Karpas-422 (cell line): ENCODE data around the gene HSBP1. TPM values are rescaled to one million over a fixed set of nuclear protein-coding genes. Genes with fewer than 3 reads are reported as not detected.
A peak's percentile ranks its signal among the peaks of the same experiment; 100 is the strongest.

Source experiments
- DNase-seq: peaks from one replicate; pipeline ENCODE4 v3.0.0-alpha.2; 2015
- H2AFZ ChIP-seq: fragments of 200-600 bp; sonication (generic); 2 replicates; pipeline ENCODE4 v1.6.1; 2014; ENCODE audit warnings: antibody characterized with exemption, low read length, mixed read lengths
- H3K27ac ChIP-seq: fragments of 200-600 bp; sonication (generic); 2 replicates; pipeline ENCODE4 v1.5.1; 2014; ENCODE audit warnings: mild to moderate bottlenecking, low read length, moderate library complexity
- H3K27me3 ChIP-seq: fragments of 200-600 bp; sonication (generic); 2 replicates; pipeline ENCODE4 v1.6.1; 2014; ENCODE audit warnings: low read length, mixed read lengths
- H3K36me3 ChIP-seq: fragments of 200-600 bp; sonication (generic); 2 replicates; pipeline ENCODE4 v1.6.1; 2014; ENCODE audit warnings: low read length, mixed read lengths; ENCODE audit not compliant: insufficient read depth
- H3K4me1 ChIP-seq: fragments of 200-600 bp; sonication (generic); 2 replicates; pipeline ENCODE4 v1.6.1; 2014; ENCODE audit warnings: mild to moderate bottlenecking, low read length, mixed read lengths
- H3K4me2 ChIP-seq: fragments of 200-600 bp; sonication (generic); 2 replicates; pipeline ENCODE4 v1.6.1; 2014; ENCODE audit warnings: low read length, low read depth, mild to moderate bottlenecking; ENCODE audit not compliant: poor library complexity, severe bottlenecking
- H3K4me3 ChIP-seq: fragments of 200-600 bp; sonication (generic); 2 replicates; pipeline ENCODE4 v1.5.1; 2014; ENCODE audit warnings: mild to moderate bottlenecking, antibody characterized with exemption, low read length, mixed read lengths
- H3K79me2 ChIP-seq: fragments of 200-600 bp; sonication (generic); 2 replicates; pipeline ENCODE4 v1.6.1; 2014; ENCODE audit warnings: mild to moderate bottlenecking, low read length, mixed read lengths
- H3K9ac ChIP-seq: fragments of 200-600 bp; sonication (generic); 2 replicates; pipeline ENCODE4 v1.6.0; 2014; ENCODE audit warnings: low read length
- H3K9me2 ChIP-seq: fragments of 200-600 bp; sonication (generic), shearing (Covaris generic); replicated peaks from 2 replicates; pipeline ENCODE4 v1.6.0; 2014; ENCODE audit warnings: mild to moderate bottlenecking, low read length, moderate library complexity; ENCODE audit not compliant: insufficient read depth
- H3K9me3 ChIP-seq: fragments of 300-700, 200-600 bp; sonication (generic); 2 replicates; pipeline ENCODE4 v1.6.1; 2014; ENCODE audit warnings: low read length, mixed read lengths
- H4K20me1 ChIP-seq: fragments of 200-600 bp; sonication (generic); 2 replicates; pipeline ENCODE4 v1.6.1; 2014; ENCODE audit warnings: mild to moderate bottlenecking, antibody characterized with exemption, low read length, low read depth; ENCODE audit not compliant: insufficient read depth
- total RNA-seq: library from RNA; depleted of rRNA; stranded (reverse); fragments of >200 nt; shearing (Covaris generic); gene quantifications from 2 replicates; pipeline ENCODE4 v1.2.3, GENCODE V29; 2014; ENCODE audit warnings: low replicate concordance; rRNA removed

The HSBP1 gene
- total RNA-seq = 74.8 and 126 TPM in 2 replicates

DNA sequence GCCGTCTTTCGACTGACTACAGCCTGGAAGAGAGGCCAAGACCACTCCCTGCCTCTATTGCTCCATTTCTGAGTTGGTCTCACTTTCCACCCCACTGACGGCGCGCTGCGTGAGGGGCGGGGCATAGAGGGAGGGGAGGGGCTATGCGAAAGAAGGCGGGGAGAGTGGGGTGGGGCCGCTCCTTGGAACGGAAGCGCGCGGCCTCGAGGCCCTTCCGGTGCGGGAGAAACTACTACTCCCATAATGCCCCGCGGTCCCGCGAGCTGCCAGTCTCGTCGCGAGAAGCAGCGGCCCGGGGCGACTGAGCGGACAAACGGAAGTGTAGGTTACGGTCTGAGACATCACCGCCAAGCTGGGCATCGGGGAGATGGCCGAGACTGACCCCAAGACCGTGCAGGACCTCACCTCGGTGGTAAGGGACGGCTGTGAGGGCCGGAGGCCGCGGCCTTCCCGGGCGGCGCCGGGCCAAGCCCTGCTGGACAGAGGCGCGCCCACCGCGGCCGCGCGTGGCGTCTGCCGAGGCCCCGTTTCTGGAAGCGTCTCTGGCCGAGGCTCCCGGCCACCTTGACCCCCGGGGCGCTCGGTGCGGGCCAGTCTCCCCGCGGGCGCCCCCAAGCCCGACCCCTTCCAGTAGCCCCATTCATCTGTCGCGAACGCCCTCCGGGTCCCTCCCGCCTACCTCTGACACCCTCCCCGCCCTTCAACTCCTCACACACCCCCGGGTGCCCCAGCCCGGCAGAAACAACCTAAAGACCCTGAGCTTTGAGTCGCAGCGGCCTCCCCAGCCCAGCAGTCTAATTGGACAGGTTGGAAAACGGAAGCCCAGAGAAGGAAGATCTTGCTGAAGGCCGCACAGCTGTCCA, at the start of gene HSBP1:
Gene HSBP1 (plus strand): TSS at position 269 of the 863 bp plus-strand sequence. CDS start 99 bp downstream, at position 368.
- Histone ChIP-seq H2AFZ (peak within 1 kb of the TSS; percentile 90), H3K79me2 (peaks cover 21% of the 10 kb centered on the region), H3K9me2 (no peaks in the 10 kb centered on the region; the same call in 1 of the 2 replicates), H3K9me3 (no peaks in the 10 kb centered on the region), H4K20me1 (peaks cover 11% of the 10 kb centered on the region), H3K27me3 (no peaks in the 10 kb centered on the region), H3K4me1 (peaks cover 19% of the 10 kb centered on the region), H3K4me2 (peak within 1 kb of the TSS; percentile 91), H3K4me3 (peak within 1 kb of the TSS; percentile 94), H3K27ac (no peak within 1 kb of the TSS), H3K9ac (peak within 1 kb of the TSS; percentile 94), H3K36me3 (peaks cover 28% of the 10 kb centered on the region; the same call in 1 of the 2 replicates)
- peak; percentile 97 for DNase-seq

DNA sequence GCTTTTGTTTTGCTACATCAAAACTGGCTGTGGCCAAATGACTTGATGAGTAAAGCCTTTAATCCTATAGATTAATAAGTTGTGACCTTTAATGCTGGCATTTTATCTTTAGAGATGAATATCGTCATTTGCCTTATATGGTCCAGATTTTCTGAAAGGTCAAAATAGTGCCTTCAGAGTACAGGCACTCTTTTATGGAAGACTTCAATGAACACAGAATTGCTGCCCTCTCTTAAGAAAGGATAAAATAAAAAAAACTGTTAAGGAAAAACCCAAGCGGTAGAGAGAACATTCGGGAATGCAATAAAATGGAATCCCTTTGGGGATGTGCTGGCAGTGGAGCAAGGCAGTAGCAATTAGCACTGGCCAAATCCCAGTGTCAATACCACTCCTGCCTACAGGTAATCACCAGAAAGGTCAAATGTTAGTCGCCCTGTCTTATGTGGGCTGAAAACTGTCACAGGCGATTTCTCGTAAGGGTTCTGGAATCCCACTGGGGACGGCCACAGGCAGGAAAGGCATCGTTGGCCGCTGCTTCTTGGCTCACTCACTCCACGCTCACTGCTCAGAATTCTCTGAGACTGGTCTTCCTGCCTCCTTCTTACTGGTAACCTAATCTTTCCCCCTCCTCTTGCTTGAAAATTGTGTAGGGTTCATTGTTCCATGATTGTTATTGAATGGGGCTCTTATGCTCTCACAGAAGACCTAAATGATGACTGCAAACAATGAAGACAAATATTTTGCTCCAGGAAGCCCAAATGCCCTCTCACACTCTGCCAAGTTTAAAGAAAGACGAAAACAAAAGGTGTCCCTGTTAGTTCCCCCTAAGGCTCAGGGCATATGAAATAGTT, 45.4 kb upstream of the HSBP1 start:
- Histone ChIP-seq H3K4me1 (no peaks in the 10 kb centered on the region), H3K27me3 (no peaks in the 10 kb centered on the region), H3K4me3 (no peak overlapping the region), H3K36me3 (no peaks in the 10 kb centered on the region), H3K79me2 (no peaks in the 10 kb centered on the region), H3K9me3 (no peaks in the 10 kb centered on the region), H3K9ac (no peak overlapping the region), H3K9me2 (no peaks in the 10 kb centered on the region), H3K4me2 (no peak overlapping the region), H3K27ac (no peak overlapping the region), H2AFZ (no peak overlapping the region), H4K20me1 (no peaks in the 10 kb centered on the region)
- no peak for DNase-seq

DNA sequence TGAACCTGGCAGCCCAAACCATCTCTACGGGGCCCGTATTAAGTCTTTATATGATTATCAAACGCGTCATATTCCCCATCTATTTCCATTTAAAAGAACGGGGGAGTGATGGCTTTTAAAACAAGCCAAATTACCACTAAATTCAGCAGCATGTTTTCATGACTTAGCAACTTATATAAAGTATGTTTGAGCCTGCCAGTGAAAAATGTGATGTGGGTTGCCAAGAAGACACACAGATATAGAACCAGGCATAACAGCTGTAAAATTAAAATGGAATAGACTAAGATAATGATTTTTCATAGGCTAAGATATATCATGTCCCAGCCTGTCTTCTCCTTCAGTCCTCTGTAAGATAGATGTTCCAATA, 44.8 kb upstream of the HSBP1 start:
- Histone ChIP-seq H3K36me3 (no peaks in the 10 kb centered on the region), H2AFZ (no peak overlapping the region), H3K27me3 (no peaks in the 10 kb centered on the region), H3K79me2 (no peaks in the 10 kb centered on the region), H3K4me1 (no peaks in the 10 kb centered on the region), H3K9ac (no peak overlapping the region), H3K9me3 (no peaks in the 10 kb centered on the region), H3K4me2 (no peak overlapping the region), H3K27ac (no peak overlapping the region), H4K20me1 (no peaks in the 10 kb centered on the region), H3K9me2 (no peaks in the 10 kb centered on the region), H3K4me3 (no peak overlapping the region)
- DNase-seq = no peak

DNA sequence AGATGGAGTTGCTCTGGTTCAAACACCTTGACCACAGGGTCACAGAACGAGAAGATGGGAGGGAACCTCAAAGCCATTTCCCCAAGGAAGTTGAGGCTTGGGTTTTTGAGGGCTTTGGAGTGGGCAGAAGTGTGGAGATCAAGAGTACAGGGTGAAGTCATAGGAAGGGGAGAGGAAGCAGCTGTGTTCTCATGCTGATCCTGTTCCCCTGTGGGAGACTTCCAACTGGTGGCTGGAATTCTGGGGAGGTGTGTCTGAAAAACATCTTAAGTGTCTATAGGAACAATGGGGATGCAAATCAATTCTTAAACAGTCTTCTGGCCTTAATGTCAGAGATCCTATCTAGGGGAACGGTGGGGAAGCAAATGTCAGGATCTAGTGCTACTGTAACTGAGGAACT, 38.8 kb upstream of the HSBP1 start:
- no peak overlapping the region for H3K27ac ChIP-seq

DNA sequence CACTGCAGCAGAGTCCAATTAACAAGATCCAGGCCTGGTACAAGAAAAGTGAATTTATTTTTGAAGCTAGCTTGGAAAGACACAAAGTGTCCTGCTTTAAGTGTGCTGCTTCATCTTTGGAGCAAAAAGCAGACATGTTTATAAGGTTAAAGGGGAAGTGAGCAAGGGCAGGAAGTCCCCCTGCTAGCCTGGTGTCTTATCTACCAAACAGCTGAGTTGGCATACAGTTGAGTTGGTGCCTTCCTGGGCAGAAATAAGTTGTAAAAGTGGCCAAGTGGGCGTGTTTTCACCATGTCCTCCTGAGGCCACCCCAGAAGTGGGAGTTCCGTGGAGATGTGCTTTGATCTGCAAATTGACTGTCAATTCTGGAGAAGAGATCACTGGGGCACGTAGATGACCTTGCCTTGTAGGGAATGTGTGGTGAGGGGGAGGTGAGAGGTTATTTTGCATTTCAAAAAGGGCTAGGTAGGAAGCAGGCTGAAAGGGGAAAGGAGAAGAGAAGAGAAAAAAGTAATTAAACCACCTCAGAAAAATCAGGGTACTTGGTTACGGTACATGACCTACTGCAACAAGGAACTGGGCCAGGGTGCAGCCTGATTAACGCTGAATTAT, 38.3 kb upstream of the HSBP1 start:
- DNase-seq = no peak
- no peak overlapping the region for H3K9ac ChIP-seq
- no peak overlapping the region for H3K4me2 ChIP-seq
- H3K27me3 ChIP-seq = no peaks in the 10 kb centered on the region
- no peaks in the 10 kb centered on the region for H3K79me2 ChIP-seq
- no peak overlapping the region for H3K27ac ChIP-seq
- H3K36me3 ChIP-seq = no peaks in the 10 kb centered on the region
- no peak overlapping the region for H3K4me3 ChIP-seq
- no peaks in the 10 kb centered on the region for H3K9me2 ChIP-seq
- H2AFZ ChIP-seq = no peak overlapping the region
- H3K4me1 ChIP-seq = peaks cover 6% of the 10 kb centered on the region
- no peaks in the 10 kb centered on the region for H4K20me1 ChIP-seq
- no peaks in the 10 kb centered on the region for H3K9me3 ChIP-seq

More for the DNA sequence above, 38.8 kb upstream of the HSBP1 start:
- H4K20me1 ChIP-seq = no peaks in the 10 kb centered on the region
- peaks cover 6% of the 10 kb centered on the region for H3K4me1 ChIP-seq
- no peak overlapping the region for H3K4me3 ChIP-seq
- H3K36me3 ChIP-seq = no peaks in the 10 kb centered on the region
- no peaks in the 10 kb centered on the region for H3K9me2 ChIP-seq
- no peak for DNase-seq
- H3K4me2 ChIP-seq = no peak overlapping the region
- H3K27me3 ChIP-seq = no peaks in the 10 kb centered on the region
- H3K9ac ChIP-seq = no peak overlapping the region
- H3K9me3 ChIP-seq = no peaks in the 10 kb centered on the region
- no peaks in the 10 kb centered on the region for H3K79me2 ChIP-seq
- no peak overlapping the region for H2AFZ ChIP-seq

DNA sequence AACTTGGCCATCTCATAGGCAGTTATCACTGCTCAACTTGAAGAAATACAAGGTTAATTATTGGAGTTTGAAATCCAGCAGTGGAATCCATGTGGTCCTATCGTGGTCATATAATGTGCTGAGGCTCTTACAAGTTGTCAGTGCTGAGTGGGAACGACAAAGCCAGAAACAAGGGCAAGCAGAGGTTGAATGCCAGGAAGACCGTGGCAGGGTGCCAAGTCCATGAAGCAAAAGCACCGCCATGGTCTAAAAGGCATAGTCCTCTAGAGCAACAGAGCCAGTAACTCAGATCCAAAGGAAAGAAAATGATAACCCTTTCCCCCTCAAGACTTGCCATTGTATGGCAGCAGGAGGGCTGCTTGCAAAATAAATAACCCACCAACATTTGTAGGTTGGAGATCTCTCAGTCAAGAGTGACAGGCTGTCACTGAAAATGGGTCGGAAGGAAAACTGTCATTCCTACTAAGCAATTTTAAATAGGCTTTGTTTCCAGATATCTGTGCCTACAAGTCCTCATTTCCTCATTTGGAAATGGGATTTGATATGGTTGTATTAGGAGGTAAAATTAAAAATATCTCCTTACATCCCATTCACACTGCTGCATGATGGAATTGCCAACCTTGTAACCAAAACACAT, 36.4 kb upstream of the HSBP1 start:
- H2AFZ ChIP-seq = no peak overlapping the region
- no peak for DNase-seq

DNA sequence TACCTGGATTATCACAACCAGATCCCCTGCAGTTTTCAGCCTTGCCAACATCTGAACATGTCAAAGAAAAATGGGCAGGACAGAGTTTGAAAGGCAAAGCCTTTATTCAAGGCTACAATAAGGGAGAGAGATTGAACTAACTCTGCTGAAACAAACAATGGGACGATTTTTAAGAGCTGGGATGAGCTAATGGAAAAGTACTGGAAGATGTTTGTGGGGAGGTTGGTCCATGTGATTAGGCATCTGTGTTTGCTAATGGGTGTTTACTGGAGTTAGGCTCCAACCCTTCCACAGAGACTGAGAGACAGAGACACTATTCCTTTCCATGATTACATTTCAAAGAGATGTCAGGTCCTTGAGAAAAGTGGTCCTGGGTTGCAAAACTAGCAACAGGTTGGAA, 35.0 kb upstream of the HSBP1 start:
- H3K9me3 ChIP-seq = no peaks in the 10 kb centered on the region
- H3K9me2 ChIP-seq = no peaks in the 10 kb centered on the region
- H3K27ac ChIP-seq = no peak overlapping the region
- H3K79me2 ChIP-seq = no peaks in the 10 kb centered on the region
- peaks cover 6% of the 10 kb centered on the region for H3K4me1 ChIP-seq
- no peaks in the 10 kb centered on the region for H3K27me3 ChIP-seq
- H2AFZ ChIP-seq = no peak overlapping the region
- no peaks in the 10 kb centered on the region for H4K20me1 ChIP-seq
- H3K4me2 ChIP-seq = no peak overlapping the region
- H3K9ac ChIP-seq = no peak overlapping the region
- H3K36me3 ChIP-seq = no peaks in the 10 kb centered on the region
- no peak for DNase-seq
- H3K4me3 ChIP-seq = no peak overlapping the region

More for the DNA sequence above, 36.4 kb upstream of the HSBP1 start:
- no peaks in the 10 kb centered on the region for H3K9me2 ChIP-seq
- H3K79me2 ChIP-seq = no peaks in the 10 kb centered on the region
- no peak overlapping the region for H3K9ac ChIP-seq
- H3K4me3 ChIP-seq = no peak overlapping the region
- H3K27ac ChIP-seq = no peak overlapping the region
- no peak overlapping the region for H3K4me2 ChIP-seq
- H3K4me1 ChIP-seq = peaks cover 6% of the 10 kb centered on the region
- H3K27me3 ChIP-seq = no peaks in the 10 kb centered on the region
- no peaks in the 10 kb centered on the region for H3K9me3 ChIP-seq
- no peaks in the 10 kb centered on the region for H4K20me1 ChIP-seq
- no peaks in the 10 kb centered on the region for H3K36me3 ChIP-seq
